Activated naive CD8-positive, alpha-beta T cell treated with anti-CD3 and anti-CD28 coated beads, Interleukin-2, amount 50 U/mL, for 24 hours (primary cell): ENCODE results near the gene PLTP.

Experiments used
- ATAC-seq: fragments of 150-1000 bp; cut with Tn5 transposase; one replicate; pipeline ENCODE4 v1.10.0; 2021
- DNase-seq: peaks from one replicate; pipeline ENCODE4 v3.0.0; 2021
- H3K27ac Mint-ChIP-seq: one replicate; pipeline ENCODE4 v1.8.0; 2021; ENCODE audit warnings: mild to moderate bottlenecking, mixed read lengths
- H3K27me3 Mint-ChIP-seq: one replicate; pipeline ENCODE4 v1.8.0; 2021; ENCODE audit warnings: mixed read lengths
- H3K36me3 Mint-ChIP-seq: one replicate; pipeline ENCODE4 v1.8.0; 2021; ENCODE audit warnings: low read depth, mixed read lengths
- H3K4me1 Mint-ChIP-seq: one replicate; pipeline ENCODE4 v1.8.0; 2021; ENCODE audit warnings: mixed read lengths
- H3K4me3 Mint-ChIP-seq: one replicate; pipeline ENCODE4 v1.8.0; 2021; ENCODE audit warnings: mild to moderate bottlenecking, moderate library complexity, mixed read lengths
- H3K9me3 Mint-ChIP-seq: one replicate; pipeline ENCODE4 v1.8.0; 2021; ENCODE audit warnings: mixed read lengths

Gene PLTP

GRCh38 chr20:45867136-45867818, 44.7 kb downstream of the PLTP start:
- H3K27ac Mint-ChIP-seq: no peak overlapping the region
- no peak for DNase-seq
- H3K4me3 Mint-ChIP-seq: no peak overlapping the region
- H3K36me3 Mint-ChIP-seq: no peaks in the 10 kb centered on the region
- H3K9me3 Mint-ChIP-seq: no peaks in the 10 kb centered on the region
- ATAC-seq: no peak
- H3K4me1 Mint-ChIP-seq: no peaks in the 10 kb centered on the region
- no peaks in the 10 kb centered on the region for H3K27me3 Mint-ChIP-seq

GRCh38 chr20:45866454-45866853, 45.5 kb downstream of the PLTP start:
- Mint-ChIP-seq H3K9me3 (no peaks in the 10 kb centered on the region), H3K4me1 (no peaks in the 10 kb centered on the region), H3K27ac (no peak overlapping the region), H3K36me3 (no peaks in the 10 kb centered on the region), H3K4me3 (no peak overlapping the region), H3K27me3 (no peaks in the 10 kb centered on the region)
- DNase-seq (no peak), ATAC-seq (no peak)

GRCh38 chr20:45863543-45864470, 48.1 kb downstream of the PLTP start:
- no peak overlapping the region for H3K4me3 Mint-ChIP-seq
- no peak for ATAC-seq
- H3K27me3 Mint-ChIP-seq: no peaks in the 10 kb centered on the region
- no peak for DNase-seq
- H3K27ac Mint-ChIP-seq: no peak overlapping the region
- H3K9me3 Mint-ChIP-seq: no peaks in the 10 kb centered on the region
- H3K36me3 Mint-ChIP-seq: no peaks in the 10 kb centered on the region
- H3K4me1 Mint-ChIP-seq: peaks cover 2% of the 10 kb centered on the region

- H3K4me3 Mint-ChIP-seq: no peak overlapping the region
- H3K27ac Mint-ChIP-seq: no peak overlapping the region
- H3K9me3 Mint-ChIP-seq: no peaks in the 10 kb centered on the region
- ATAC-seq: no peak
- no peak for DNase-seq
- no peaks in the 10 kb centered on the region for H3K36me3 Mint-ChIP-seq
- no peaks in the 10 kb centered on the region for H3K27me3 Mint-ChIP-seq
- H3K4me1 Mint-ChIP-seq: peaks cover 18% of the 10 kb centered on the region
These were observed 50.5 kb downstream of the PLTP start for GRCh38 chr20:45861221-45862075.

GRCh38 chr20:45860560-45861220, 51.3 kb downstream of the PLTP start:
- H3K27me3 Mint-ChIP-seq: no peaks in the 10 kb centered on the region
- DNase-seq (no peak), ATAC-seq (no peak)
- no peaks in the 10 kb centered on the region for H3K36me3 Mint-ChIP-seq
- no peak overlapping the region for H3K4me3 Mint-ChIP-seq
- H3K27ac Mint-ChIP-seq: no peak overlapping the region
- H3K4me1 Mint-ChIP-seq: peaks cover 26% of the 10 kb centered on the region
- H3K9me3 Mint-ChIP-seq: no peaks in the 10 kb centered on the region

GRCh38 chr20:45859916-45860315, 52.0 kb downstream of the PLTP start:
- H3K4me3 Mint-ChIP-seq: no peak overlapping the region
- H3K27ac Mint-ChIP-seq: no peak overlapping the region
- DNase-seq: no peak
- no peak for ATAC-seq
- no peaks in the 10 kb centered on the region for H3K36me3 Mint-ChIP-seq
- peaks cover 33% of the 10 kb centered on the region for H3K4me1 Mint-ChIP-seq
- H3K9me3 Mint-ChIP-seq: no peaks in the 10 kb centered on the region
- no peaks in the 10 kb centered on the region for H3K27me3 Mint-ChIP-seq

GRCh38 chr20:45857882-45858216, 54.1 kb downstream of the PLTP start:
- Mint-ChIP-seq H3K4me3 (peak overlapping the region; percentile 95), H3K4me1 (peaks cover 38% of the 10 kb centered on the region), H3K36me3 (no peaks in the 10 kb centered on the region), H3K9me3 (no peaks in the 10 kb centered on the region), H3K27me3 (no peaks in the 10 kb centered on the region), H3K27ac (peak overlapping the region; percentile 96)
- peak; percentile 59 for ATAC-seq
- DNase-seq: peak; percentile 51

- peak within 1 kb of the TSS; percentile 96 for H3K27ac Mint-ChIP-seq
- H3K36me3 Mint-ChIP-seq: peaks cover 2% of the 10 kb centered on the region
- H3K4me3 Mint-ChIP-seq: peak within 1 kb of the TSS; percentile 95
- peaks cover 38% of the 10 kb centered on the region for H3K4me1 Mint-ChIP-seq
- ATAC-seq (peak; percentile 99), DNase-seq (peak; percentile 90)
- H3K9me3 Mint-ChIP-seq: no peaks in the 10 kb centered on the region
- H3K27me3 Mint-ChIP-seq: no peaks in the 10 kb centered on the region
These were observed 54.7 kb downstream of the PLTP start, which contains the start of the genes ACOT8 and ZSWIM3 for GRCh38 chr20:45857114-45857881. TSS of gene ACOT8 (minus strand) at chr20:45857392. CDS start at chr20:45857315, 77 bp downstream. TSS of gene ZSWIM3 (plus strand) at chr20:45857614. CDS start at chr20:45857826, 212 bp downstream.

GRCh38 chr20:45853484-45853883, 58.5 kb downstream of the PLTP start:
- Mint-ChIP-seq H3K9me3 (no peaks in the 10 kb centered on the region), H3K4me3 (no peak overlapping the region), H3K27me3 (no peaks in the 10 kb centered on the region), H3K27ac (no peak overlapping the region), H3K4me1 (peaks cover 34% of the 10 kb centered on the region), H3K36me3 (peaks cover 3% of the 10 kb centered on the region)
- ATAC-seq (no peak), DNase-seq (no peak)

GRCh38 chr20:45852326-45852725, 59.6 kb downstream of the PLTP start:
- Mint-ChIP-seq H3K27me3 (no peaks in the 10 kb centered on the region), H3K36me3 (peaks cover 3% of the 10 kb centered on the region), H3K9me3 (no peaks in the 10 kb centered on the region), H3K27ac (no peak overlapping the region), H3K4me1 (peaks cover 23% of the 10 kb centered on the region), H3K4me3 (no peak overlapping the region)
- ATAC-seq (no peak), DNase-seq (no peak)

GRCh38 chr20:45851501-45851900, 60.5 kb downstream of the PLTP start:
- Mint-ChIP-seq H3K9me3 (no peaks in the 10 kb centered on the region), H3K4me3 (no peak overlapping the region), H3K27ac (no peak overlapping the region), H3K27me3 (no peaks in the 10 kb centered on the region), H3K4me1 (peaks cover 20% of the 10 kb centered on the region), H3K36me3 (peaks cover 3% of the 10 kb centered on the region)
- DNase-seq (no peak), ATAC-seq (no peak)

GRCh38 chr20:45850926-45851325, 61.0 kb downstream of the PLTP start:
- Mint-ChIP-seq H3K9me3 (no peaks in the 10 kb centered on the region), H3K4me1 (peaks cover 14% of the 10 kb centered on the region), H3K27ac (no peak overlapping the region), H3K4me3 (no peak overlapping the region), H3K36me3 (peaks cover 3% of the 10 kb centered on the region), H3K27me3 (no peaks in the 10 kb centered on the region)
- ATAC-seq (no peak), DNase-seq (no peak)

- Mint-ChIP-seq H3K4me3 (no peak overlapping the region), H3K27me3 (no peaks in the 10 kb centered on the region), H3K4me1 (peaks cover 8% of the 10 kb centered on the region), H3K36me3 (peaks cover 3% of the 10 kb centered on the region), H3K27ac (no peak overlapping the region), H3K9me3 (no peaks in the 10 kb centered on the region)
- DNase-seq: no peak
- ATAC-seq: no peak
These were observed 61.7 kb downstream of the PLTP start for GRCh38 chr20:45850238-45850637.
